HUES6 (cell line): ENCODE measurements around the gene PRKCE.

Experiments
- H3K27ac ChIP-seq: 2 replicates; pipeline ENCODE4 v1.7.0; 2013; ENCODE audit warnings: low read depth, mild to moderate bottlenecking, low read length, inconsistent platforms
- H3K27me3 ChIP-seq: 2 replicates; pipeline ENCODE4 v1.6.1; 2013; ENCODE audit warnings: low read length; ENCODE audit not compliant: control insufficient read depth, insufficient read depth
- H3K36me3 ChIP-seq: 2 replicates; pipeline ENCODE4 v1.6.1; 2013; ENCODE audit warnings: low read length; ENCODE audit not compliant: control insufficient read depth, insufficient read depth
- H3K4me1 ChIP-seq: 2 replicates; pipeline ENCODE4 v1.6.1; 2013; ENCODE audit warnings: low read length; ENCODE audit not compliant: control insufficient read depth, insufficient read depth
- H3K4me3 ChIP-seq: 2 replicates; pipeline ENCODE4 v1.5.1; 2013; ENCODE audit warnings: low read depth, low read length
- H3K9ac ChIP-seq: one replicate; pipeline ENCODE4 v1.6.1; 2013; ENCODE audit warnings: mild to moderate bottlenecking, low read length
- H3K9me3 ChIP-seq: 2 replicates; pipeline ENCODE4 v1.6.1; 2013; ENCODE audit warnings: low read depth, low read length; ENCODE audit not compliant: control insufficient read depth, insufficient read depth

PRKCE gene

GRCh38 chr2:45649462-45649857, 2.0 kb upstream of the PRKCE start:
- peak overlapping the region; percentile 91 for H3K4me3 ChIP-seq
- H3K27me3 ChIP-seq, result peaks cover 90% of the 10 kb centered on the region
- no peaks in the 10 kb centered on the region for H3K36me3 ChIP-seq
- no peak overlapping the region for H3K27ac ChIP-seq
- H3K9ac ChIP-seq, result peak overlapping the region; percentile 7
- peaks cover 4% of the 10 kb centered on the region; the same call in 1 of the 2 replicates for H3K4me1 ChIP-seq
- H3K9me3 ChIP-seq, result no peaks in the 10 kb centered on the region

- Histone ChIP-seq H3K9ac (peak overlapping the region; percentile 59), H3K9me3 (no peaks in the 10 kb centered on the region), H3K36me3 (no peaks in the 10 kb centered on the region), H3K4me3 (peak overlapping the region; percentile 91), H3K4me1 (peaks cover 4% of the 10 kb centered on the region; the same call in 1 of the 2 replicates), H3K27ac (no peak overlapping the region), H3K27me3 (peaks cover 92% of the 10 kb centered on the region)
Observed at GRCh38 chr2:45649858-45650811, 1.3 kb upstream of the PRKCE start.

DNA sequence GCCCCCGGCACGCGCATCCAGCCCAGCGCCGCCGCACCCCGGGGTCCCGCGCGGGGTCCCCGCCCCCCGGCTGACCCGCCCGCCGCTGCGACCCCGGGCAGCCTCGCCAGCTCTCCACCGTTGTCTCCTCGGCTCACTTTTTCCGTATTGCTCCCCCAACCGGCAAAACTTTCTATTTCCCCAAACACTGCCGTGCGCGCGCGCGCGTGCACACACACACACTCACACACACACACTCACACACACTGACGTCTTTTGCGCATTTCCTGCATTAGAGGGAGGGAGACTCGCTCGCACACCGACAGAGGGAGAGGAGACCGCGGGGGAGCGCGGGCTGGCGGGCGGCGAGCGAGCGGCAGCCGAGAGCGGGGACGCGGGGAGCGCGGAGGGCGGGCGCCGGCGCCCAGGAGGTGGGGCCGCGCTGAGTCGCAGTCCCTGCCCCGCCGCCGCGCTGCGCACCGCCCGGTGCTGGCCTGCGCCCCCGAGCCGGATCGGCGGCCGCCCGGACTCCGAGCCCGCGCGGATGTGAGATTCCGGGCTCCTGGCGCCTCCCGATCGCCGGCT, 542 bp upstream of the PRKCE start:
- Histone ChIP-seq H3K4me1 (peaks cover 4% of the 10 kb centered on the region; the same call in 1 of the 2 replicates), H3K9ac (peak overlapping the region; percentile 59), H3K9me3 (no peaks in the 10 kb centered on the region), H3K27me3 (peaks cover 92% of the 10 kb centered on the region), H3K4me3 (peak overlapping the region; percentile 91), H3K27ac (no peak overlapping the region), H3K36me3 (no peaks in the 10 kb centered on the region)

- peaks cover 4% of the 10 kb centered on the region; the same call in 1 of the 2 replicates for H3K4me1 ChIP-seq
- H3K27ac ChIP-seq, result no peak overlapping the region
- peak overlapping the region; percentile 91 for H3K4me3 ChIP-seq
- peaks cover 82% of the 10 kb centered on the region for H3K27me3 ChIP-seq
- no peaks in the 10 kb centered on the region for H3K9me3 ChIP-seq
- no peaks in the 10 kb centered on the region for H3K36me3 ChIP-seq
- no peak overlapping the region for H3K9ac ChIP-seq
Observed at GRCh38 chr2:45652090-45653031, 886 bp downstream of the PRKCE start.

DNA sequence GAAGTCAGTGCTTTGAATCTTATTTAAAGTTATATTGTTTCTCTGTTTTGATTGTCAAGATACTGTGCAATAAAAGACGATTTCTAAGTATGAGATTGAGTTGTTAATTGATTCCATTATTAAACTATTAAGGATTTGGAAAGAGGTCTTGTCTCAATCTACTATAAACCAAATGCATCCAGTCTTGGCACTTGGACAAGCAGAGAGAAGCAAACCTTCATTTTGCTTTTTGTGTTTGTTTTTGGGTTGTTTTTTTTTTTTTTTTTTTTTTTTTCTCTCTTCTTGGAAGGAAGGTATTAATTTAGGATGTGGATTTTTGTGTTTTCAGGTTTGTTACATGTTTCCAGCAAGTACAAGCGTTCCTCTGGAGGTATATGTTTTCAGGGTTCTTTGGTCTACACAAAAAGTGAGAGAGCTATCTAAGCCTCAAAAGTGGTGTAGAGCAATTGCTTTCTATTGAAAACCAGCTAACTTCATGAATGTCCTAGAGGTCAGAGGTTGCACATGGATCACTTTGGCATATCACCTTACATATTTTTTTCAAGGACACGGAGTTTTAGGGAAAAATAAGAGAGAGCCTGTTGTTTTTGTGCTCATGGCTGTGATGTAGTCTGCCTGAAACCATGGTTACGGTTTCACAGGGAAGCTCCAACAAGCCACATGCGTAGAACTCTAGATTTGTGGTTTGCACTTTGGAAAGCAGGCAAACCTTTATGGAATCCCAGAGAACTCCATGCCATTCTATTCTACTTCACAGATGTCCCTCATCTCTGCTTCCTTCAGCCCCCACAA, 1.8 kb downstream of the PRKCE start:
- peaks cover 73% of the 10 kb centered on the region for H3K27me3 ChIP-seq
- H3K4me3 ChIP-seq, result peak overlapping the region; percentile 91; the same call in 1 of the 2 replicates
- no peak overlapping the region for H3K9ac ChIP-seq
- no peaks in the 10 kb centered on the region for H3K36me3 ChIP-seq
- peaks cover 4% of the 10 kb centered on the region; the same call in 1 of the 2 replicates for H3K4me1 ChIP-seq
- H3K9me3 ChIP-seq, result no peaks in the 10 kb centered on the region
- no peak overlapping the region for H3K27ac ChIP-seq

DNA sequence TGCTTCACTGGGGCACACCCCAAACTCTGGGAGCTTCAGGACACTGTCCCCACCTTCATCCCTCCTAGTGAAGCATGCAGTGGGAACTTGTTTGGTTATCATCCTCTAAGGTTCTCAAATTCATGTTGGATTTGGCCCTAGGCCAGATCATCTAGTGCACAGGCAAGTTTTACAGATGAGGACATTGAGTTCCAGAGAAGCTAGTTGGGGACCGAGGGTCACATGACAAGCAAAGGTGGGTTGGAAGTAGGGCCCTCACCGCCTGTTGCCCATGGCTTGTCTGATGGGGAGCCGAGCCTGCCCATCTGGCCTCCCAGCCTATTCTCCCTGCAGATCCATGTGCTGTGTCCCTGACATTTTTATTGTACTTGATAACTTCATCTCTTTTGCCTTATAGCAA, 2.8 kb downstream of the PRKCE start:
- Histone ChIP-seq H3K9me3 (no peaks in the 10 kb centered on the region), H3K4me1 (peaks cover 4% of the 10 kb centered on the region; the same call in 1 of the 2 replicates), H3K36me3 (no peaks in the 10 kb centered on the region), H3K9ac (no peak overlapping the region), H3K27ac (no peak overlapping the region), H3K27me3 (peaks cover 66% of the 10 kb centered on the region), H3K4me3 (no peak overlapping the region)

DNA sequence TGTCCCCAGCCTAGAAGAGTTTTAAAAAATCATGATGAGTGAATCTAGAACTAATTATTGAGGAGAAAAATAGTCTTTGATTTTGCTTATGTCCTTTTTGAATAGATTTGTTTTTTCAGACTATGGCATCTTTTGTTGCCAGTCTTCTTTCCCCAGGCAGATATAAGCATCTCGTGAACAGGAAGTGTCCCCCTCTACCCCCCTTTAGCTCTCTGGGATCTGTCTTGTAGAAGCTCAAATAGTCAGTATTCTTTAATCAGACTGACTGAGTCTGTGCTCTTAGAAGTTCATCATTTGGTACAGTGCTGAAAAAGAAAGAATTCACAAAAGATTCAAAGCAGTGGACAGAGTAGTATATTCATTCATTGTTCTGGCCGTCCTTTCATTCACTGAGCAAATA, 10.4 kb downstream of the PRKCE start:
- Histone ChIP-seq H3K27me3 (0 out of 2 replicates have a peak, but pooled peaks cover 3% of the 10 kb centered on the region), H3K9me3 (no peaks in the 10 kb centered on the region), H3K4me1 (no peaks in the 10 kb centered on the region), H3K27ac (no peak overlapping the region), H3K36me3 (no peaks in the 10 kb centered on the region), H3K4me3 (no peak overlapping the region), H3K9ac (no peak overlapping the region)

- Histone ChIP-seq H3K27ac (no peak overlapping the region), H3K4me3 (no peak overlapping the region), H3K27me3 (no peaks in the 10 kb centered on the region), H3K36me3 (no peaks in the 10 kb centered on the region), H3K4me1 (no peaks in the 10 kb centered on the region), H3K9ac (no peak overlapping the region), H3K9me3 (no peaks in the 10 kb centered on the region)
Observed at GRCh38 chr2:45664635-45665261, 13.3 kb downstream of the PRKCE start.

GRCh38 chr2:45668509-45668908, 17.0 kb downstream of the PRKCE start:
- Histone ChIP-seq H3K36me3 (no peaks in the 10 kb centered on the region), H3K4me3 (no peak overlapping the region), H3K4me1 (no peaks in the 10 kb centered on the region), H3K27me3 (no peaks in the 10 kb centered on the region), H3K27ac (no peak overlapping the region), H3K9me3 (no peaks in the 10 kb centered on the region), H3K9ac (no peak overlapping the region)

GRCh38 chr2:45669032-45669486, 17.6 kb downstream of the PRKCE start:
- Histone ChIP-seq H3K27ac (no peak overlapping the region), H3K4me1 (no peaks in the 10 kb centered on the region), H3K4me3 (no peak overlapping the region), H3K27me3 (no peaks in the 10 kb centered on the region), H3K36me3 (no peaks in the 10 kb centered on the region), H3K9me3 (no peaks in the 10 kb centered on the region), H3K9ac (no peak overlapping the region)
